Measurements from ENCODE around the gene MEF2A. TPM values are rescaled to one million over a fixed set of nuclear protein-coding genes. Genes with fewer than 3 reads are reported as not detected.

The MEF2A gene
- total RNA-seq, 2 donors from 2014 or later, result 164 to 168 TPM

DNA sequence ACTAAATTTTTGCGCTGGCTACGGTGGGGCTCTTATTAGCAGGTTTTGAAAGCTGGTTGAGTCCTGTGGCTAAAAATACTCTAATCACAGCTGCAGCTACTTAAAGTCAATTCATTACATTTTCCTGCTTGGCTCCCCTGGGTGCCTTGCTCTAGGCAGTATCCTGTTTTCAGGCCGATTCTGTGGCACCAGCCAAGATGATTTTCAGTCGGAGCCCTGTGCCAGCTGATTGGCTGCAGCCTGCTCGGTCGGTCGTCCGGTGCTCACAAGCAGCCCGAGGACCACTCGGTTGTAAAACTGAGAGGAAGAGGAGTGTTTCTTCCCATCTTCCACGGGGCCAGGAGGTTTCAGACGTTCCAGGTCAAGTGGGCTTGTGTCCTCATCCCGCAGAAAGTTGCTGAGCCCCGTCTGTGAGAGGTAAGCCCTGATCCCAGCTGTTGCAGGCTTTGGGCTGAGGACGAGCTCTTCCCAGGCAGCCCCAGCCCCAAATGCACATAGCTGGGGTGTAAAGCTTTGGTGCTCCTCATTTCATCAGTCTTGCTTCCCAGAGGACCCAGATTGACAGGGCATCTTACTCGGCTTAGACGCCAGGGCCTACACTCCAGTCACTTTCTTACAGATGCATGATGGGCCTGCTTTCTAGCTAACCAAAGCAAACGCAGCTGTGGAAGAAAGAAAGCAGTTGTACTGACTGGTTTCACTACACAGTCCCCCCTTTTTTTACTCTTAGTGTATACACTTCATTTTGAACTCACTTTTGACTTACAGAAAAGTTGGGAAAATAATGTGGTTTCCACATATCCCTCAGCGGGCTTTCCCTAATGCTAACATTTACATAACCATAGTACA lies 151.6 kb downstream of the MEF2A start:
- Histone ChIP-seq H3K9me3 (no peaks in the 10 kb centered on the region), H3K4me3 (peak overlapping the region; percentile 48), H3K4me1 (ENCODE audit: control insufficient read depth in 1 of 2, low read depth in 2 of 2) (peaks cover 12 to 18% of the 10 kb centered on the region in 2 donors), H3K27ac (peak overlapping the region; percentile 50 to 69), H3K27me3 (replicated peaks; ENCODE audit: insufficient read depth) (no peaks in the 10 kb centered on the region), H3K36me3 (peaks cover 8% of the 10 kb centered on the region)
- no peak for DNase-seq (ENCODE audit: low spot score)
- TF ChIP-seq, protein P1, sequence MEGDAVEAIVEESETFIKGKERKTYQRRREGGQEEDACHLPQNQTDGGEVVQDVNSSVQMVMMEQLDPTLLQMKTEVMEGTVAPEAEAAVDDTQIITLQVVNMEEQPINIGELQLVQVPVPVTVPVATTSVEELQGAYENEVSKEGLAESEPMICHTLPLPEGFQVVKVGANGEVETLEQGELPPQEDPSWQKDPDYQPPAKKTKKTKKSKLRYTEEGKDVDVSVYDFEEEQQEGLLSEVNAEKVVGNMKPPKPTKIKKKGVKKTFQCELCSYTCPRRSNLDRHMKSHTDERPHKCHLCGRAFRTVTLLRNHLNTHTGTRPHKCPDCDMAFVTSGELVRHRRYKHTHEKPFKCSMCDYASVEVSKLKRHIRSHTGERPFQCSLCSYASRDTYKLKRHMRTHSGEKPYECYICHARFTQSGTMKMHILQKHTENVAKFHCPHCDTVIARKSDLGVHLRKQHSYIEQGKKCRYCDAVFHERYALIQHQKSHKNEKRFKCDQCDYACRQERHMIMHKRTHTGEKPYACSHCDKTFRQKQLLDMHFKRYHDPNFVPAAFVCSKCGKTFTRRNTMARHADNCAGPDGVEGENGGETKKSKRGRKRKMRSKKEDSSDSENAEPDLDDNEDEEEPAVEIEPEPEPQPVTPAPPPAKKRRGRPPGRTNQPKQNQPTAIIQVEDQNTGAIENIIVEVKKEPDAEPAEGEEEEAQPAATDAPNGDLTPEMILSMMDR (IDR thresholded peaks at IDR 0.05), result no peak
- no peak for ATAC-seq (ENCODE audit: insufficient number of reproducible peaks, low FRiP score, low read depth)

DNA sequence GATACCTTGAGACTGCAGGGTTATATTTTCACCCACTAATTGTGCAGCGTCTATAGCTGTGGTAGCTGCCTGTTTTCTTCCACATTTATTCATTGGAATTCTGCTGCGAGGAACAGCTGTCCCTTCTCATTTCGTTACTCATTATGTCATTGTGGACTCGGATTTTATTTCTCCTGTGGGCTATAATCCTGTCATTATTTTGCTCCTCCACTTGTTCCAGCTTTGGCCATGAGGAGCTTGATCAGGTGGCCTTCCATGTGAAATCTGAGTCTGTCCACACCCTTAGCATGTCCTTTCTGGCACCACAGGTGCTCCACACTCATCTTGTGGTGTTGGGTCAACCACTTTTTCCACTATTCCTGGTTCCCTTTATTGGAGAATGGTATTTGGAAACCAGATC lies 152.6 kb downstream of the MEF2A start:
- no peak for ATAC-seq (ENCODE audit: insufficient number of reproducible peaks, low FRiP score, low read depth)
- Histone ChIP-seq H3K27me3 (replicated peaks; ENCODE audit: insufficient read depth) (no peaks in the 10 kb centered on the region), H3K36me3 (no peaks in the 10 kb centered on the region), H3K27ac (no peak overlapping the region), H3K4me1 (ENCODE audit: control insufficient read depth in 1 of 2, low read depth in 2 of 2) (peaks cover 12 to 18% of the 10 kb centered on the region in 2 donors), H3K4me3 (no peak overlapping the region), H3K9me3 (no peaks in the 10 kb centered on the region)
- DNase-seq (ENCODE audit: low spot score), result no peak
- TF ChIP-seq, protein P1 (IDR thresholded peaks at IDR 0.05), result no peak

DNA sequence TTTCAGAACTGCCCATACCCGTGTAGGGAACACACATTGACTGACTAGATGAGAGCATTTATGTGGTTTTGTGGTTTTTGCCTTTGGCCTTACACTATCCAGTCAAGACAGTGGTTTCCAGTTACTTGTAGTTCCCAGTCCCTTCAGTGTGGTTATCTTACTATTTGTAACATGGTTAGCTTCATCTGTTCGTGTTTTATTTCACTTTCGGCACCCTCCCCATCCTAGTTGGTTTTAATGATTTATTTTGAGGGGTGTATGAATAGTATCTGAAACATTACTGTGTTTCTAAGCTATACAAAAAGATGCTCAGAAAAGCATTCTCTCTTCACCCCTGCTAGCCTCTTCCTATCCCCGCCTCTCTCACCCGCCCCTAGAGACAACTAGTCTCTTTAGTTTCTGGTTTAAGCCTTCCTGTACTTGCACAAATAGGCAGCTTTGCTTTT lies 153.3 kb downstream of the MEF2A start:
- Histone ChIP-seq H3K27ac (no peak overlapping the region), H3K9me3 (no peaks in the 10 kb centered on the region), H3K4me1 (ENCODE audit: control insufficient read depth in 1 of 2, low read depth in 2 of 2) (peaks cover 12 to 18% of the 10 kb centered on the region in 2 donors), H3K4me3 (no peak overlapping the region), H3K27me3 (replicated peaks; ENCODE audit: insufficient read depth) (no peaks in the 10 kb centered on the region), H3K36me3 (no peaks in the 10 kb centered on the region)
- TF ChIP-seq, protein P1 (IDR thresholded peaks at IDR 0.05), result no peak
- ATAC-seq (ENCODE audit: insufficient number of reproducible peaks, low FRiP score, low read depth) (no peak), DNase-seq (ENCODE audit: low spot score) (no peak)

DNA sequence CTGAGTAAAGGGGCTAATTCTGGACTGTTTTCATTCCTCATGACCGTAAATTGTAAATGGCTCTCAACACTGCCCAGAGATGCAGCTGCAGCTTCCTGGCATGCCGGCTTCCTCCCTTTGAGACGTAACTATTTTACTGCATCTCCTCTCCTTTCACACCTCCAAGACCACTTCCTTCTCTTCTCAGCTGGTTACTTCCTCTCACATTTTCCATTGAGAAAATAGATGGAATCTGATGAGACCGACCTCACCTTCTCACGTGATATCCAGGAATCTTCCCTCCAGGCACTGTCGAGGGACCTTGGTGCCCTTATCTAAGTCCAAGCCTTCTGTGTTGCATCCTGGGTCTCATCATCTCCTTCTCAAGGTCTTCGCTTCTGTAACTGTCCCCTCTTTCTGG lies 154.7 kb downstream of the MEF2A start:
- Histone ChIP-seq H3K4me1 (ENCODE audit: control insufficient read depth in 1 of 2, low read depth in 2 of 2) (peaks cover 12 to 18% of the 10 kb centered on the region in 2 donors), H3K27ac (no peak overlapping the region), H3K27me3 (replicated peaks; ENCODE audit: insufficient read depth) (no peaks in the 10 kb centered on the region), H3K9me3 (no peaks in the 10 kb centered on the region), H3K36me3 (no peaks in the 10 kb centered on the region), H3K4me3 (no peak overlapping the region)
- DNase-seq (ENCODE audit: low spot score), result no peak
- ATAC-seq (ENCODE audit: insufficient number of reproducible peaks, low FRiP score, low read depth), result no peak
- TF ChIP-seq, protein P1 (IDR thresholded peaks at IDR 0.05), result no peak

DNA sequence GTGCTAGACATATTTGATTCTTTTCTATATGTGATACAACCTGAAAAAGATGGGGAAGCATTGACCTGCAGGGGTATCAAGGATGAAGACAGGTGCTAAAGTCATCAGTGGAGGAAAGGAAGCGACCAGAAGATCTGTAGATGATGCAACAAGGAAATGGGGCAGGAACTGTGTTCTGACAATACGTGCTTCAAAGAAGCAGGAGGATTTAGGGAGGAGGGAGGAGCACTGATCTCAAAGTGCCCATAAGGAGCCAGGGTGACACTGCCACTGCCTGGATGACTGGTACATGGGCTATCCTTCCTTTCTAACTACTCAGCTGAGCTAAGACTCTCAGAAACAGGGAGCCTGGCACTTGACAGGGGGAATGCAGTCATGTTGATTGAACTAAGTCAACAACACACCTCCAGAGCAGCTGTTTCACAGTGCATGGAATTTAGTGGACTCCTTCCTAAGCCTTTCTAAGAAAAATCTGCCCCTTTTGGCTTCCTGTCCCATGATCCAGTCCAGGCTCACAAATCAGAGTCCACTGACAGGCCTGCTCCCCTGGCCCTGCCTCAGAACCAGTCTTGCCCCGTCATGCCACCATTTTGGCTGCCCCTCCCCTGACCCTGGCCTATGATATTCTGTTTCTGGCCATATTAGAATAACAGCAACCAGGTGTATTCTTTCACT lies 155.5 kb downstream of the MEF2A start:
- ATAC-seq (ENCODE audit: insufficient number of reproducible peaks, low FRiP score, low read depth) (no peak), DNase-seq (ENCODE audit: low spot score) (no peak)
- Histone ChIP-seq H3K36me3 (no peaks in the 10 kb centered on the region), H3K27ac (no peak overlapping the region), H3K4me1 (ENCODE audit: control insufficient read depth in 1 of 2, low read depth in 2 of 2) (peaks cover 12 to 18% of the 10 kb centered on the region in 2 donors), H3K9me3 (no peaks in the 10 kb centered on the region), H3K27me3 (replicated peaks; ENCODE audit: insufficient read depth) (no peaks in the 10 kb centered on the region), H3K4me3 (no peak overlapping the region)
- TF ChIP-seq, protein P1 (IDR thresholded peaks at IDR 0.05), result no peak
